GM12801 (cell line): ENCODE measurements around the gene ERC2.

Experiments
- TF ChIP-seq, protein P1 (sequence below): IDR thresholded peaks from one replicate; pipeline ENCODE4 v1.5.1; 2011; ENCODE audit warnings: control low read depth; ENCODE audit not compliant: insufficient read length; ENCODE audit errors: extremely low read depth

ERC2 gene

GRCh38 chr3:56209982-56210751, 258.1 kb downstream of the ERC2 start:
- TF ChIP-seq, protein P1, sequence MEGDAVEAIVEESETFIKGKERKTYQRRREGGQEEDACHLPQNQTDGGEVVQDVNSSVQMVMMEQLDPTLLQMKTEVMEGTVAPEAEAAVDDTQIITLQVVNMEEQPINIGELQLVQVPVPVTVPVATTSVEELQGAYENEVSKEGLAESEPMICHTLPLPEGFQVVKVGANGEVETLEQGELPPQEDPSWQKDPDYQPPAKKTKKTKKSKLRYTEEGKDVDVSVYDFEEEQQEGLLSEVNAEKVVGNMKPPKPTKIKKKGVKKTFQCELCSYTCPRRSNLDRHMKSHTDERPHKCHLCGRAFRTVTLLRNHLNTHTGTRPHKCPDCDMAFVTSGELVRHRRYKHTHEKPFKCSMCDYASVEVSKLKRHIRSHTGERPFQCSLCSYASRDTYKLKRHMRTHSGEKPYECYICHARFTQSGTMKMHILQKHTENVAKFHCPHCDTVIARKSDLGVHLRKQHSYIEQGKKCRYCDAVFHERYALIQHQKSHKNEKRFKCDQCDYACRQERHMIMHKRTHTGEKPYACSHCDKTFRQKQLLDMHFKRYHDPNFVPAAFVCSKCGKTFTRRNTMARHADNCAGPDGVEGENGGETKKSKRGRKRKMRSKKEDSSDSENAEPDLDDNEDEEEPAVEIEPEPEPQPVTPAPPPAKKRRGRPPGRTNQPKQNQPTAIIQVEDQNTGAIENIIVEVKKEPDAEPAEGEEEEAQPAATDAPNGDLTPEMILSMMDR = no peak

- TF ChIP-seq, protein P1 = no peak
These were observed 260.3 kb downstream of the ERC2 start for GRCh38 chr3:56207922-56208321.

DNA sequence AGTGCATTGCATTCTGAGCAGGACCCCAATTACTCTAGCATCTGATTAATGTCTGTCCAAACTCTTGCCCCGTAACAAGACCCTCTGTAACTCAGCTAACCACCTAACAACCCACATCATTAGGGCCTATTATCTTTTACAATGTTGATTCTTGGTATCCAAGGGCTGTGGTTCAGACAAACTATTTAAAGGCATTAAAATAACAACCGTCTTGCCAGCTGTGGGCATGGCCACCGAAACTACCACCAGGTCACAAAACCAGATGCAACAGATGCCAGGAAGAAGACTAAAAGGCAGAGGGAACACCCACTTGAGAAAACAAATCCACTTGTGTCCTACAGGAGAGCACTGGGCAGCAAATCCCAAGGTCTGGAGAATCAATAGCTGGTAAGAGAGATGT, 262.9 kb downstream of the ERC2 start:
- TF ChIP-seq, protein P1 = no peak

DNA sequence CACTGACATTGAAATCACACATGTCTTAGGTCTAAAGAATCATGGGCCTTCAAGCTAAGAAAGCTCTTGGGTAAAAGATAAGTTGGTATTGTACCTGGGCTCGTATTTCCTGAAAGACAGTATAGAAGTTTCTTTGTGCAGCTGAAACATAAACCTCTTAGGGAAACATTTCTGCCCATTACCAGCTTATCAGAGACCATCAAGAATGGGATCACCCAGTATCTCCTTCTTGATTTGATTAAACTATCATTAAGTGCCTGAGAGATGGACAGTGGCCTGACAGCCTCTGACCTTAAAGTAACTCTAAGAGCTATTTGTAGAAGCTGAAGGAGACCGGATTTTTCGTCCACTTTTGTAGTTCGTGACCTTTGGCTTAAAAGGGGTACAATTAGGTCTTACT, 265.3 kb downstream of the ERC2 start:
- TF ChIP-seq, protein P1 = no peak

GRCh38 chr3:56201407-56201806, 266.9 kb downstream of the ERC2 start:
- TF ChIP-seq, protein P1 = no peak

DNA sequence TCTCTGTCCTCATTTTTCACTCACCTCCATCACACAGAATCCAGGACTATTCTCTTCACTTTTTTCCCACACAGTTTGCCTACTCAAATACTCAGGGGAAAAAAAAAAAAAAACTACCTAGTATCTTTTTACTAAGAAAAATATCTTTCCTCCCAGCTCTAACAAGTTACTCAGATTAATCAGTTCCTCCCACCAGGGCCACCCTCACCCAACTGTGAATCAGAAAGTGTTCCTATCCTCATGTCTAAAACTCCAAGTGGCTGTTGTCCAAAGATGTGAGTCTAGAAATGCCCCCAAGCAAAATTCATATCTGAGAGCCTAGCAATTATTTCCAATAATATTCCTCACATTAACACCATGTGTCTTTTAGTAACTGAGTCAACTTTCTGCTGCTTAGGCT, 268.0 kb downstream of the ERC2 start:
- TF ChIP-seq, protein P1 = no peak

DNA sequence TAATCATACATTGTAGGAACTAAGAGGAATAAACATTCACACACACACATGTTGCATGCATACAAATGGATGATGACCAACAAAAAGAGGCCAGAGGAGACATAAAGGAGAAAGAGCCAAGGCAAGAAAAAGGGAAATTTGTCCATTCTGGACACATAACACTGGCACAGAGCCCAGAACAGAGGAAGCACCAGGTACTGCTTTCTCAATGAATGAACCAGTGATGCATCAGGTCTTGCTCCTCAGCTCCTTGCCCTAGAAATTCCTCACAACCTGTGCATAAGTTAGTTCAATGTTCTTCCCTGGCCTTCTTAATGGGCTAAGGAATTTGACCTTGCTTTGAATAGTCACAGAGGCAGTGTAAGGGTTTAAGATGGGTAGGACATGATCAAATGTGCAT, 270.3 kb downstream of the ERC2 start:
- TF ChIP-seq, protein P1 = no peak
